Neural cell (in vitro differentiated cells): ENCODE measurements around the gene DSCAML1. TPM values are rescaled to one million over a fixed set of nuclear protein-coding genes. Genes with fewer than 3 reads are reported as not detected.

ENCODE experiments used
- H2AFZ ChIP-seq: fragments of 200-600, 300-800 bp; sonication (generic), shearing (Covaris generic); 2 replicates; pipeline ENCODE4 v1.6.0; 2014; ENCODE audit warnings: low read depth, mild to moderate bottlenecking, antibody characterized with exemption, low read length, moderate library complexity
- H3F3A ChIP-seq: fragments of 200-600 bp; shearing (Covaris generic); 2 replicates; pipeline ENCODE4 v1.6.1; 2016; ENCODE audit warnings: mild to moderate bottlenecking, moderate library complexity, mixed read lengths, antibody characterized with exemption, low read length; ENCODE audit not compliant: insufficient read depth, poor library complexity, severe bottlenecking
- H3K27ac ChIP-seq: fragments of 200-600, 300-800 bp; sonication (generic), shearing (Covaris generic); 2 replicates; pipeline ENCODE4 v1.5.1; 2014; ENCODE audit warnings: mild to moderate bottlenecking, low read length, moderate library complexity
- H3K27me3 ChIP-seq: fragments of 300-800, 200-600 bp; sonication (generic), shearing (Covaris generic); 2 replicates; pipeline ENCODE4 v1.6.0; 2014; ENCODE audit warnings: mild to moderate bottlenecking, low read depth, low read length, moderate library complexity; ENCODE audit not compliant: insufficient read depth
- H3K36me3 ChIP-seq: fragments of 300-800, 200-600 bp; sonication (generic), shearing (Covaris generic); 2 replicates; pipeline ENCODE4 v1.5.1; 2014; ENCODE audit warnings: mild to moderate bottlenecking, antibody characterized with exemption, low read length, moderate library complexity; ENCODE audit not compliant: insufficient read depth
- H3K4me2 ChIP-seq: fragments of 300-800, 200-600 bp; sonication (generic), shearing (Covaris generic); 2 replicates; pipeline ENCODE4 v1.6.0; 2014; ENCODE audit warnings: mild to moderate bottlenecking, low read length
- H3K4me3 ChIP-seq: fragments of 300-800, 200-600 bp; sonication (generic), shearing (Covaris generic); 2 replicates; pipeline ENCODE4 v1.5.1; 2014; ENCODE audit warnings: mild to moderate bottlenecking, low read length, moderate library complexity
- H3K79me2 ChIP-seq: fragments of 200-600 bp; shearing (Covaris generic); replicated peaks from 2 replicates; pipeline ENCODE4 v1.6.0; 2014; ENCODE audit warnings: mild to moderate bottlenecking, low read length, moderate library complexity; ENCODE audit not compliant: insufficient read depth
- H3K9ac ChIP-seq: fragments of 300-800, 200-600 bp; sonication (generic), shearing (Covaris generic); 2 replicates; pipeline ENCODE4 v1.6.1; 2016; ENCODE audit warnings: mild to moderate bottlenecking, low read length, mixed read lengths
- H3K9me2 ChIP-seq: fragments of 200-600 bp; shearing (Covaris generic); 2 replicates; pipeline ENCODE4 v1.6.1; 2016; ENCODE audit warnings: mild to moderate bottlenecking, low read length, mixed read lengths; ENCODE audit not compliant: insufficient read depth
- H3K9me3 ChIP-seq: fragments of 200-600, 300-800 bp; sonication (generic), shearing (Covaris generic); 2 replicates; pipeline ENCODE4 v1.6.1; 2016; ENCODE audit warnings: mild to moderate bottlenecking, mixed run types, low read length, moderate library complexity, mixed read lengths
- H4K20me1 ChIP-seq: fragments of 200-600 bp; shearing (Covaris generic); 2 replicates; pipeline ENCODE4 v1.6.1; 2016; ENCODE audit warnings: mild to moderate bottlenecking, mixed run types; ENCODE audit not compliant: insufficient read depth
- CTCF ChIP-seq: fragments of 450-650 bp; IDR thresholded peaks from 2 replicates; pipeline ENCODE4 v1.5.1; 2014; ENCODE audit warnings: antibody characterized with exemption, mild to moderate bottlenecking, moderate library complexity; ENCODE audit not compliant: poor library complexity, severe bottlenecking
- EP300 ChIP-seq: fragments of 450-650 bp; conservative IDR thresholded peaks from 2 replicates; pipeline ENCODE4 v1.6.1; 2014; ENCODE audit warnings: antibody characterized with exemption, mild to moderate bottlenecking, moderate library complexity; ENCODE audit not compliant: poor library complexity, severe bottlenecking
- EZH2 ChIP-seq: fragments of 200-600, 300-800 bp; shearing (Covaris generic), sonication (generic); IDR thresholded peaks from 2 replicates; pipeline ENCODE4 v1.6.1; 2014; ENCODE audit warnings: antibody characterized with exemption, low read length, borderline replicate concordance, mild to moderate bottlenecking; ENCODE audit not compliant: insufficient read depth, poor library complexity, severe bottlenecking
- MXI1 ChIP-seq: fragments of 450-650 bp; conservative IDR thresholded peaks from 2 replicates; pipeline ENCODE4 v1.6.1; 2014; ENCODE audit warnings: antibody characterized with exemption, mild to moderate bottlenecking; ENCODE audit not compliant: poor library complexity, severe bottlenecking
- POLR2AphosphoS5 ChIP-seq: IDR thresholded peaks from 2 replicates; pipeline ENCODE4 v1.6.1; 2012
- RAD21 ChIP-seq: fragments of 450-650 bp; conservative IDR thresholded peaks from 2 replicates; pipeline ENCODE4 v1.6.1; 2014; ENCODE audit warnings: antibody characterized with exemption, mild to moderate bottlenecking, moderate library complexity
- SMC3 ChIP-seq: fragments of 450-650 bp; conservative IDR thresholded peaks from 2 replicates; pipeline ENCODE4 v1.6.1; 2014; ENCODE audit warnings: antibody characterized with exemption, mild to moderate bottlenecking, moderate library complexity; ENCODE audit not compliant: poor library complexity
- TAF1 ChIP-seq: IDR thresholded peaks from 2 replicates; pipeline ENCODE4 v1.6.1; 2012; ENCODE audit warnings: low read depth
- polyA plus RNA-seq: library from polyadenylated mRNA; depleted of rRNA; stranded (reverse); fragments of >200 nt; gene quantifications from 2 replicates; pipeline ENCODE4 v1.2.3, GENCODE V29; 2014
- TF ChIP-seq, protein P1 (sequence below): IDR thresholded peaks from 2 replicates; pipeline ENCODE4 v1.6.1; 2012; ENCODE audit warnings: borderline replicate concordance

Gene DSCAML1
- polyA plus RNA-seq, 1 donor from 2014 or later, result 1.3 TPM

GRCh38 chr11:117510646-117511045 is 286.4 kb downstream of the DSCAML1 start:
- no peaks in the 10 kb centered on the region for H3K27me3 ChIP-seq
- no peak overlapping the region for H3K9ac ChIP-seq
- TF ChIP-seq MXI1, result no peak
- TF ChIP-seq TAF1, result no peak
- TF ChIP-seq CTCF, result no peak
- no peak for TF ChIP-seq RAD21
- no peak for TF ChIP-seq POLR2AphosphoS5
- no peak for TF ChIP-seq EZH2
- TF ChIP-seq, protein P1, sequence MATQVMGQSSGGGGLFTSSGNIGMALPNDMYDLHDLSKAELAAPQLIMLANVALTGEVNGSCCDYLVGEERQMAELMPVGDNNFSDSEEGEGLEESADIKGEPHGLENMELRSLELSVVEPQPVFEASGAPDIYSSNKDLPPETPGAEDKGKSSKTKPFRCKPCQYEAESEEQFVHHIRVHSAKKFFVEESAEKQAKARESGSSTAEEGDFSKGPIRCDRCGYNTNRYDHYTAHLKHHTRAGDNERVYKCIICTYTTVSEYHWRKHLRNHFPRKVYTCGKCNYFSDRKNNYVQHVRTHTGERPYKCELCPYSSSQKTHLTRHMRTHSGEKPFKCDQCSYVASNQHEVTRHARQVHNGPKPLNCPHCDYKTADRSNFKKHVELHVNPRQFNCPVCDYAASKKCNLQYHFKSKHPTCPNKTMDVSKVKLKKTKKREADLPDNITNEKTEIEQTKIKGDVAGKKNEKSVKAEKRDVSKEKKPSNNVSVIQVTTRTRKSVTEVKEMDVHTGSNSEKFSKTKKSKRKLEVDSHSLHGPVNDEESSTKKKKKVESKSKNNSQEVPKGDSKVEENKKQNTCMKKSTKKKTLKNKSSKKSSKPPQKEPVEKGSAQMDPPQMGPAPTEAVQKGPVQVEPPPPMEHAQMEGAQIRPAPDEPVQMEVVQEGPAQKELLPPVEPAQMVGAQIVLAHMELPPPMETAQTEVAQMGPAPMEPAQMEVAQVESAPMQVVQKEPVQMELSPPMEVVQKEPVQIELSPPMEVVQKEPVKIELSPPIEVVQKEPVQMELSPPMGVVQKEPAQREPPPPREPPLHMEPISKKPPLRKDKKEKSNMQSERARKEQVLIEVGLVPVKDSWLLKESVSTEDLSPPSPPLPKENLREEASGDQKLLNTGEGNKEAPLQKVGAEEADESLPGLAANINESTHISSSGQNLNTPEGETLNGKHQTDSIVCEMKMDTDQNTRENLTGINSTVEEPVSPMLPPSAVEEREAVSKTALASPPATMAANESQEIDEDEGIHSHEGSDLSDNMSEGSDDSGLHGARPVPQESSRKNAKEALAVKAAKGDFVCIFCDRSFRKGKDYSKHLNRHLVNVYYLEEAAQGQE, result no peak
- no peak for TF ChIP-seq SMC3
- no peak for TF ChIP-seq EP300
- no peaks in the 10 kb centered on the region for H3K9me3 ChIP-seq
- H3K36me3 ChIP-seq, result no peaks in the 10 kb centered on the region
- no peak overlapping the region for H3K4me2 ChIP-seq
- no peaks in the 10 kb centered on the region for H3K79me2 ChIP-seq
- H3K27ac ChIP-seq, result no peak overlapping the region
- no peaks in the 10 kb centered on the region for H4K20me1 ChIP-seq
- H3K9me2 ChIP-seq, result no peaks in the 10 kb centered on the region
- H3K4me3 ChIP-seq, result no peak overlapping the region
- H2AFZ ChIP-seq, result no peak overlapping the region
- no peaks in the 10 kb centered on the region for H3F3A ChIP-seq

- no peaks in the 10 kb centered on the region for H3K79me2 ChIP-seq
- no peaks in the 10 kb centered on the region for H3F3A ChIP-seq
- no peak overlapping the region for H3K9ac ChIP-seq
- no peaks in the 10 kb centered on the region for H3K27me3 ChIP-seq
- H3K9me3 ChIP-seq, result no peaks in the 10 kb centered on the region
- no peaks in the 10 kb centered on the region for H4K20me1 ChIP-seq
- H3K4me2 ChIP-seq, result no peak overlapping the region
- H3K27ac ChIP-seq, result no peak overlapping the region
- TF ChIP-seq CTCF (no peak), EZH2 (no peak), TAF1 (no peak), SMC3 (no peak), RAD21 (no peak), MXI1 (no peak), EP300 (no peak)
- TF ChIP-seq, protein P1, result no peak
- H2AFZ ChIP-seq, result no peak overlapping the region
- no peaks in the 10 kb centered on the region for H3K9me2 ChIP-seq
- no peaks in the 10 kb centered on the region for H3K36me3 ChIP-seq
- no peak overlapping the region for H3K4me3 ChIP-seq
Observed at GRCh38 chr11:117509543-117509942, 287.5 kb downstream of the DSCAML1 start.
